ENCODE measurements around the gene ZNF644.
"Not testable (repeated sequence)": the region's sequence is repeated elsewhere in the genome, so short reads cannot be mapped to it uniquely, and the experiment has no call there.

The ZNF644 gene

DNA sequence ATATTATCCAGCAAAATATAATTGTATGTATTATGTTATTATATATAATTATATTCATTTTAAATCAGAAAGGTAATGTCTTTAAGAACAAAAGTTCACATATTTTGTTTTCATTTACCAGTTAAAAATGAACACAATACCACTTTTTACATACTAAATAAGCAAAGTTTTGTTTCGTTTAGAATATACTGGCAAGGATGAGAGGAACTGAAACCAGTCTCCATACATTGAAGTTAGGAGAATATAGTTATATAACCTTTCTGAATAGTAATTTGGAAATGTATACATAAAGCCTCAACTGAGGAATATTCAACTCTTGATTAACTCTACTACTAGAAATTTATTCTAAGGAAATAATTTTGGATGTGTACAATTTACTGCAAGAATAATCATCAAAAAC lies 110.5 kb downstream of the ZNF644 start:
- TF ChIP-seq CTCF (IDR thresholded peaks at IDR 0.05; ENCODE audit: extremely low read depth, missing control alignments) = no peak
- no peak for DNase-seq (ENCODE audit: low spot score)

GRCh38 chr1:90902672-90903071 lies 119.2 kb downstream of the ZNF644 start:
- DNase-seq (ENCODE audit: low spot score) = no peak

DNA sequence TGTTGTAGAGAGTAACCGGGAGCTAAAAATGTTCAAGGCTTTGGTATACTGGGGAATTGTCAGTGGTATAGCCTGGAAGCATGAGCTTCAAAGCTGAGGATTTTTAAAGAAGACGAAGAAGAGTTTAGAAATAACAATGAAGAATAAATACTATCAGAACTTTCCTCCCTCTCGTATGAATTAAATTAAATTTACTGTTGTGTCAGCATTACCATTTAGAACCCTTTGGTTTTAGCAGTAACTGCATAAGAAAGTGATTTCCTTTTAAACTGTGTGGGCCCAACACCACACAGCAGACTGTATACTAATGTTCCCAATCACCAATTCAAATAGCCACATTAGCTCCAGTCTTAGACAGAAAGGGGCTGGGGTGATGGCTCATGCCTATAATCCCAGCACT lies 122.6 kb downstream of the ZNF644 start:
- no peak for DNase-seq (ENCODE audit: low spot score)
- no peak for TF ChIP-seq CTCF (IDR thresholded peaks at IDR 0.05; ENCODE audit: extremely low read depth, missing control alignments)

More at GRCh38 chr1:90902672-90903071, 119.2 kb downstream of the ZNF644 start:
- no peak for TF ChIP-seq CTCF (IDR thresholded peaks at IDR 0.05; ENCODE audit: extremely low read depth, missing control alignments)

DNA sequence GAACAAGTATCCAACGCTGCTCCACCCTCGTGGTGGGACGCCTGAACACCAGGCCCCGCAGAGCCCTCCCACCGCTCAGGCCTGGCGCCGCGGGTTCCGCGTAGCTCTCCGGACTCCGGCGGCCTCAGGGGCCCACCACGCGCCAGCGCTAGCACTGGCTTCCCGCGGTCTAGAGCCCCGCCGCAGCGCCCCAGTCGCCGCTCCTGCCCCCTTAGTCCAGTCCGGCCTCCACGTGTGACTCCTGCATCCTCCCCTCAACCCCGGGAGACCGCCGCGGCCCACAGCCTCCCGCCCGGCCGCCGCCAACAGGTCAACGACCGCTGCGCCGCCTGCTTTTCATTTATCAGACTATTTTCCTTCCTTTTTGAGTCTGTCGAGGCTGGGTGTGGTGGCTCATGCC lies 128.2 kb downstream of the ZNF644 start:
- DNase-seq (ENCODE audit: low spot score) = not testable (repeated sequence)

DNA sequence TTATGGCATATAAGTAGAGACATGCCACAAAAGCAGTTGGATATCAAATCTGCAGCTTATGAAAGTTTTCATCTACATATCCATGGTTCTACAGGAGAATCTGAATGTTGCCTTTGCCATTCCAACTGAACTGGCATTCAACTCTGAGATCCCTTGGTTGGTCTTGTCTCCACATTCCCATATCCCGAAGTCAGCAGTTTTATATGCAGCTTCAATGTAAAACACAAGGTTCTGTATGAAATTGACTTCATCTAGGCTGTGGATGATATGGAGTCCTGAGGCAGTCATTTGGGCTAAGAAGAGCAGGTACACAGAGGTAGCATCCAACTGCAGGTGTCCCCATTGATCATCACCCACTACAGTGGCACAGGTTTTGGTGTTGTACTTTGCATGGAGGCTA lies 129.0 kb downstream of the ZNF644 start:
- DNase-seq (ENCODE audit: low spot score) = not testable (repeated sequence)

GRCh38 chr1:90892196-90892595 lies 129.6 kb downstream of the ZNF644 start:
- DNase-seq (ENCODE audit: low spot score) = not testable (repeated sequence)

DNA sequence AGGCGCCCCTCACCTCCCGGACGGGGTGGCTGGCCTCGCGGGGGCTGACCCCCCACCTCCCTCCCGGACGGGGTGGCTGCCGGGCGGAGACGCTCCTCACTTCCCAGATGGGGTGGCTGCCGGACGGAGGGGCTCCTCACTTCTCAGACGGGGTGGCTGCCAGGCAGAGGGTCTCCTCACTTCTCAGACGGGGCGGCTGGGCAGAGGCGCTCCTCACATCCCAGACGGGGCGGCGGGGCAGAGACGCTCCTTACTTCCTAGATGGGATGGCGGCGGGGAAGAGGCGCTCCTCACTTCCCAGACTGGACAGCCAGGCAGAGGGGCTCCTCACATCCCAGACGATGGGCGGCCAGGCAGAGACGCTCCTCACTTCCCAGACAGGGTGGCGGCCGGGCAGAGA lies 130.1 kb downstream of the ZNF644 start:
- not testable (repeated sequence) for DNase-seq (ENCODE audit: low spot score)

DNA sequence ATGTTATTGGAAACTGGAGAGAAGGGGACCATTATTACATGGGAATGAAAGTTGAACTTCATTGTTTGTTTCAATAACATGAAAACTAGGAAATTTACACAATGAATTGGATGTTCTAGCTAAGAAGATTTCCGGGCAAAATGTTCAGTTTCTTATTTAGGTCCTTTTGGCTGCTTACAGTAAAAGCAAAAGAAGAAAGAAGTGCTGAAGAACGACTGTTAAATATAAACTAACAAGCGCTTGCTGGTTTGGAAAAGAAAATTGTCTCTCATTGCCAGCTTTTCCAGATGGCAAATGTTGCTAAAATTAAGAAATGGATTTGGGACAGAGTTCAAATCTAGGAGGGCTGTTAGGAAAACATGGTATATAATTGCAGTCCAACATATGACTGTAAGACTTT lies 139.6 kb downstream of the ZNF644 start:
- TF ChIP-seq CTCF (IDR thresholded peaks at IDR 0.05; ENCODE audit: extremely low read depth, missing control alignments) = no peak
- no peak for DNase-seq (ENCODE audit: low spot score)

DNA sequence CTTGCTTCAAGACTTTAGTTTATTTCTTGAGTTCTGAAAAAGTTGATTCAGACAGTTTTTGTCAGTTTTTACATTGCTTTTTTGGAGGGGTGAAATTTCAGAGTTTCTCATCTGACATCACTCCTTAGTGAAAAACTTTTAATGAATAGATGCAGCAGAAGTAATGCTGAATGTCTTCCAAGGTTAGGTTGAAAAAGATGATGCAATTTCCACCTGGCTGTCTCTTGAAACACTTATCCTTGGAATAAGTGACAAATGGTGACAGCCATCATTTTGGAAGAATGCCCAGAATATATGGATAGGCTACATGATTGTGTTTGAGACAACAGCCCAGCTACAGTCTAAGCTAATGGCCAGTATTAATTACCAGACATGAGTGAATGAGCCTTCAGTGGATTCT lies 140.8 kb downstream of the ZNF644 start:
- no peak for DNase-seq (ENCODE audit: low spot score)
- no peak for TF ChIP-seq CTCF (IDR thresholded peaks at IDR 0.05; ENCODE audit: extremely low read depth, missing control alignments)

DNA sequence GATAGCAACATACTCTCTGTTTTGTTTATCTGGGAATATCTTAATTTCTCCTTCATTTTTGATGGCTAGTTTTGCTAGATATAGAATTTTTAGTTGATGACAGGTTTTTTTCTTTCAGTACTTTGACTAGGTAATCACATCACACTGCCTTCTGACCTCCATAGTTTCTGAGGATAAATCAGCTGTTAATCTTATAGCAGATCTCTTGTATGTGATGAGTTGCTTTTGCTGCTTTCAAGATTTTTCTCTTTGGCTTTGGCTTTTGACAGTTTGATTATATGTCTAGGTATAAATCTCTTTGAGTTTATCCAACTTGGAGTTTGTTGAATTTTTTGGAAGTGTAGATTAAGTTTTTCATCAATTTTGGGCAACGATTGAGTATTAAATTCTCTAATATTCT lies 142.6 kb downstream of the ZNF644 start:
- DNase-seq (ENCODE audit: low spot score) = no peak

More for the DNA sequence above, 142.6 kb downstream of the ZNF644 start:
- no peak for TF ChIP-seq CTCF (IDR thresholded peaks at IDR 0.05; ENCODE audit: extremely low read depth, missing control alignments)
